Epithelial cell of esophagus (primary cell): ENCODE results near the gene ECD.

ENCODE experiments used
- DNase-seq: peaks from one replicate; pipeline ENCODE4 v3.0.0; 2010; ENCODE audit warnings: low read depth
- H3K4me3 ChIP-seq: 2 replicates; pipeline ENCODE4 v1.5.1; 2011; ENCODE audit warnings: mild to moderate bottlenecking, low read length, control low read depth
- TF ChIP-seq, protein P1 (sequence below): IDR thresholded peaks from 2 replicates; pipeline ENCODE4 v1.5.1; 2011; ENCODE audit warnings: low read depth, mild to moderate bottlenecking, low read length, control low read depth, inconsistent platforms; ENCODE audit not compliant: insufficient read depth; ENCODE audit errors: missing control alignments

Gene ECD

DNA sequence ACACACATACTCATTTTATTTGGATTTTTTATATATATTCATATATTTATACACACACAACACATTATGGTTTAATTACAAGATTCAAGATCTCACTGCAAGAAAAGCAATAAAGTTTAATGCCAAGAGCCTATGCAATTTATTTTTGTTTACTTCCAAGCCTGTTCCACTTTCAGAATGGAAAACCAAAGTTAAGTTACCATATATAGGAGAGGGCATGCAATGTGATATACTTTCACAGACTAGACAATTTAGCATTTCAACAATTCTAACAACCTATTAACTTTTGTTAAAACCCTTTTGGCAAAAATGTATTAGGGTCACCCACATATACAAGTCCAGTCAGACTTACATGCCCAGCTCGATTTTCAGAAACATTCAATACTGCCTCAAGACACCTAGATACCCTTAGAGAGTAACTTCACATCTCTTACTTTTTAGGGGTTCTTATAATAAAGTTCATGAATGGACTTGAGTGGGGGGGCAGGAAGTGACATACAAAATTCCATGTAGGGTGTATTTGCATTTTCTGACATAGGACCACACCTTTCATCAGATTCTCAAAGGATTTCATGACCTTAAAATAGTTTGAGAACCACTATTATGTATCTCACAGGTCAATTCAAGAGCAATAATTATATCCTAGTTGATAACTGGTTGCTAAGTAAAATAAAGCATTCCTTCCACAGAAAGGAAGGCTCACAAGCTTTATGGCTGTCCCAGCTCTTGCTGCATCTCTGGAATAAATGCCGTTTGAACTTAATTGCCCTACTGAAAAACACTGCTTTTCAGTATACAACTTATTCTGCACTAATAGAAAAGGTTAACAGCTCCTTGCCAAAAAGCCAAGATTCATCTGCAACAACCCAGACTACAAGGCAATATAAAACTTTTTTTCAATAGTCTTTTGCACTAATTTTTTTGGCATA lies 73.6 kb downstream of the ECD start:
- H3K4me3 ChIP-seq: peak overlapping the region; percentile 94
- peak; percentile 24 for DNase-seq
- TF ChIP-seq, protein P1, sequence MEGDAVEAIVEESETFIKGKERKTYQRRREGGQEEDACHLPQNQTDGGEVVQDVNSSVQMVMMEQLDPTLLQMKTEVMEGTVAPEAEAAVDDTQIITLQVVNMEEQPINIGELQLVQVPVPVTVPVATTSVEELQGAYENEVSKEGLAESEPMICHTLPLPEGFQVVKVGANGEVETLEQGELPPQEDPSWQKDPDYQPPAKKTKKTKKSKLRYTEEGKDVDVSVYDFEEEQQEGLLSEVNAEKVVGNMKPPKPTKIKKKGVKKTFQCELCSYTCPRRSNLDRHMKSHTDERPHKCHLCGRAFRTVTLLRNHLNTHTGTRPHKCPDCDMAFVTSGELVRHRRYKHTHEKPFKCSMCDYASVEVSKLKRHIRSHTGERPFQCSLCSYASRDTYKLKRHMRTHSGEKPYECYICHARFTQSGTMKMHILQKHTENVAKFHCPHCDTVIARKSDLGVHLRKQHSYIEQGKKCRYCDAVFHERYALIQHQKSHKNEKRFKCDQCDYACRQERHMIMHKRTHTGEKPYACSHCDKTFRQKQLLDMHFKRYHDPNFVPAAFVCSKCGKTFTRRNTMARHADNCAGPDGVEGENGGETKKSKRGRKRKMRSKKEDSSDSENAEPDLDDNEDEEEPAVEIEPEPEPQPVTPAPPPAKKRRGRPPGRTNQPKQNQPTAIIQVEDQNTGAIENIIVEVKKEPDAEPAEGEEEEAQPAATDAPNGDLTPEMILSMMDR: no peak

DNA sequence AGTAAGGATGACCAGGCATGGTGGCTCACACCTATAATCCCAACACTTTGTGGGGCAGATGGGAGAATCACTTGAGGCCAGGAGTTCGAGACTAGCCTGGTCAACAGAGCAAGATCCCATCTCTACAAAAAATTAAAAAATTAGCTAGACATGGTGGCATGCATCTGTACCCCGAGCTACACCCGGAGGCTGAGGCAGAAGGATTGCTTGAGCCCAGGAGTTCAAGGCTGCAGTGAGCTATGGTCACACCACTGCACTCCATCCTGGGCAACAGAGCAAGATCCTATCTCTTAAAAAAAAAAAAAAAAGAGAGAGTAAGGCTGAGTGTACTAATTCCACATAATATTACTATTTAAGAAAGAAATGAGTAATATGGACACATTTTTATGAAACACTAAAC lies 75.0 kb downstream of the ECD start:
- TF ChIP-seq, protein P1: no peak
- no peak overlapping the region for H3K4me3 ChIP-seq
- DNase-seq: no peak

DNA sequence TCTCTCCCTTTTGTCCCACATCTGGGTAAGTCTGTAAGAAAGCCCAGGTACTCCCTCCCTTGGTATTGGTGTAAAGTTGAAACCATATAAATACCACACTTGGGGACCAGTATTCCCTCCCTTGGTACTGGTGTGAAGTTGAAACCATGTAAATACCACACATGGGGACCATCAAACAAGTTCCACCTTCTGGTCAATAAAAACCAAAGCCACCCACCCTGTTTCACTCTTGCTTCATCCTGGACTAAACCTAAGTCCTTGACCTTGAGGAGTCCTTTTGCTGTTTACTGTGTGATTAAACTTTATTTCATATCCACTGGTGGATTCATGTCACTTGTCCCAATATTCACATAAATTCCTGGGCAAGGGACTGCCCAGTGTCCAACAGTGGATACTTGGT lies 79.5 kb downstream of the ECD start:
- DNase-seq: no peak
- TF ChIP-seq, protein P1: no peak
- no peak overlapping the region for H3K4me3 ChIP-seq

DNA sequence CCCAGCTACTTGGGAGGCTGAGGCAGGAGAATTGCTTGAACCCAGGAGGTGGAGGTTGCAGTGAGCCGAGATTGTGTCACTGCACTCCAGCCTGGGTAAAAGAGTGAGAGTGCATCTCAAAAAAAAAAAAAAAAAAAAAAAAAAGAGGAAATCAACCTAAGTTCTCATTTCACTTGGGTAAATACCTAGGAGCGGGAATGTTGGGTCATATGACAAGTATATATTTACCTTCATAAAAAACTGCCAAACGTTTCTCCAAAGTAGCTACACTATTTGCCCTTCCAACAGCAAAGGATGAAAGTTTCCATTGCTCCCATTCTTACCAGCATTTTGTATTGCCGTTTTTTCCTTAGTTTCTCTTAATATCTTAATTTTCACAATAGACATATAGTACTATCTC lies 81.0 kb downstream of the ECD start:
- DNase-seq: no peak
- no peak overlapping the region for H3K4me3 ChIP-seq
- TF ChIP-seq, protein P1: no peak

DNA sequence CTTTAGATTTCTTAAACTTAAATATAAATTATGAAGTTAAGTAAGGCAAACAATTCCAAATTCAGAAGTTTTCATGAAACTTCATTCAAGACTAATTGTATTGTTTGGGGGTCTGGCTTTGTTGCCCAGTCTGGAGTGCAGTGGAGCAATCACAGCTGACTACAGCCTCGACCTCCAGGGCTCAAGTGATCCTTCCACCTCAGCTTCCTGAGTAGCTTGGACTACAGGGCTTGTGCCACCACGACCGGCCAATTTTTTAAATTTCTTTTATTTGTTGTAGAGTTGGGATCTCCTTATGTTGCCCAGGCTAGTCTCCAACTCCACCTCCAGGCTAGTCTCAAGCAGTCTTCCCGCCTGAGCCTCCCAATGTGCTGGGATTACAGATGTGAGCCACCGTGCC lies 83.6 kb downstream of the ECD start:
- no peak overlapping the region for H3K4me3 ChIP-seq
- TF ChIP-seq, protein P1: no peak
- no peak for DNase-seq
